ENCODE measurements around the gene MAGEF1. TPM values are rescaled to one million over a fixed set of nuclear protein-coding genes. Genes with fewer than 3 reads are reported as not detected.

The MAGEF1 gene
- total and polyA plus RNA-seq, 9 of the 15 experiments (the other 6 are each of a cell fraction or from before 2014, with no cell fraction given) = 1.5 to 39.1 (median 19.8) TPM

- Histone ChIP-seq H3K9ac (ENCODE audit: insufficient read depth in 1 of 2, low read depth in 2 of 2, low read length in 2 of 2) (no peak overlapping the region), H3K36me3 (ENCODE audit: control insufficient read depth, insufficient read depth, low read length) (no peaks in the 10 kb centered on the region), H3K4me3 (no peak overlapping the region), H3K9me1 (ENCODE audit: control insufficient read depth, insufficient read depth, low read length) (no peaks in the 10 kb centered on the region), H3K4me2 (ENCODE audit: insufficient read depth, low read length) (no peak overlapping the region), H3K9me3 (replicated peaks; ENCODE audit: control insufficient read depth, insufficient read depth, low read depth, low read length) (no peaks in the 10 kb centered on the region), H4K20me1 (replicated peaks; ENCODE audit: control insufficient read depth, insufficient read depth, low read length) (peaks cover 14% of the 10 kb centered on the region; the same call in 1 of the 2 replicates), H3K27ac (ENCODE audit: extremely low read depth, low read depth, low read length) (no peak overlapping the region), H3K27me3 (ENCODE audit: control insufficient read depth in 2 of 2, insufficient read depth in 2 of 2, low read length in 2 of 2) (peaks cover 49 to 92% of the 10 kb centered on the region in 2 experiments), H3K79me2 (ENCODE audit: control insufficient read depth, insufficient read depth, low read length) (no peaks in the 10 kb centered on the region), H2AFZ (ENCODE audit: low read depth, low read length) (no peak overlapping the region), H3K4me1 (replicated peaks in 1 of 2; ENCODE audit: control insufficient read depth in 2 of 2, insufficient read depth in 2 of 2, low read length in 2 of 2) (peaks cover 0 to 8% of the 10 kb centered on the region in 2 experiments; a peak in 4 of 5 replicates)
- in situ Hi-C loops (cut with MboI) = no loop called here
- ATAC-seq (no peak), FAIRE-seq (no peak), DNase-seq (ENCODE audit: extremely low read depth in 1 of 4, low spot score in 3 of 4) (no peak)
- ChIA-PET POLR2A (interaction anchor here (0.6 to 0.9 kb wide), 2 partner anchors 20 to 29 kb away, joined by 3 read pairs; partner anchors contain the start of gene MAGEF1), CTCF (ENCODE audit: low intra/inter-chr PET ratio) (no interaction called here)
- WGBS (ENCODE audit: insufficient coverage, low coverage, missing lambda C conversion rate) = 10% methylated on average over 21 of the region's 23 CpGs
- intact Hi-C loops (cut with micrococcal nuclease) = no loop called here
- BruUV-seq (replicated peaks) = no TSS peak
- TF ChIP-seq NFE2 (IDR thresholded peaks at IDR 0.05; ENCODE audit: low read depth) (no peak), ZNF224 (CRISPR knock-in tag; IDR thresholded peaks at IDR 0.05) (no peak), FOXA1 (IDR thresholded peaks at IDR 0.05; ENCODE audit: borderline replicate concordance) (no peak), ZNF639 (CRISPR knock-in tag; conservative IDR thresholded peaks at IDR 0.05 in 1 of 2, IDR thresholded peaks at IDR 0.05 in 1 of 2) (no peak), SAP30 (IDR thresholded peaks at IDR 0.05; ENCODE audit: borderline replicate concordance, insufficient read depth, low read depth, low read length, poor library complexity, severe bottlenecking) (no peak), DEAF1 (CRISPR knock-in tag; IDR thresholded peaks at IDR 0.05) (no peak), E2F3 (CRISPR knock-in tag; IDR thresholded peaks at IDR 0.05) (no peak), ZNF449 (CRISPR knock-in tag; IDR thresholded peaks at IDR 0.05) (no peak), HDAC2 (IDR thresholded peaks at IDR 0.05) (no peak), E2F8 (IDR thresholded peaks at IDR 0.05; ENCODE audit: low read depth, partially characterized antibody) (no peak), ATF4 (CRISPR knock-in tag; IDR thresholded peaks at IDR 0.05) (no peak)
These were observed 20.2 kb downstream of the MAGEF1 start for GRCh38 chr3:184691397-184692231.
